SK-N-SH (cell line): ENCODE data around the gene CDH23.

Experiments
- EZH2phosphoT487 ChIP-seq: fragments of 200-600 bp; sonication (generic); IDR thresholded peaks from 2 replicates; pipeline ENCODE4 v1.6.1; 2017; ENCODE audit warnings: low read depth, mixed run types, mild to moderate bottlenecking, antibody characterized with exemption, moderate library complexity, borderline replicate concordance
- POLR2AphosphoS5 ChIP-seq: IDR thresholded peaks from 2 replicates; pipeline ENCODE4 v1.6.1; 2012; ENCODE audit warnings: low read depth, low read length

GRCh38 chr10:71629131-71629530 is 232.4 kb downstream of the CDH23 start:
- TF ChIP-seq EZH2phosphoT487: no peak
- TF ChIP-seq POLR2AphosphoS5: no peak
